Measurements from ENCODE around the gene ICAM5. TPM values are rescaled to one million over a fixed set of nuclear protein-coding genes. Genes with fewer than 3 reads are reported as not detected.

Gene ICAM5
- total and polyA plus RNA-seq, 4 experiments from 2014 or later: 0.20 to 0.36 TPM; not detected in 2

DNA sequence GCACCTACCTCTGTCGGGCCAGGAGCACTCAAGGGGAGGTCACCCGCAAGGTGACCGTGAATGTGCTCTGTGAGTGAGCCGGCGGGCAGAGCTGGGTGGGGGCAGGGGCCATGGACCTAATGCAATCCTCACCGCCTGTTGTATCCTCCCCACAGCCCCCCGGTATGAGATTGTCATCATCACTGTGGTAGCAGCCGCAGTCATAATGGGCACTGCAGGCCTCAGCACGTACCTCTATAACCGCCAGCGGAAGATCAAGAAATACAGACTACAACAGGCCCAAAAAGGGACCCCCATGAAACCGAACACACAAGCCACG lies 4.8 kb upstream of the ICAM5 start:
- ChIA-PET CTCF (ENCODE audit: partially characterized antibody) (interaction anchor here (1.5 kb wide), 1 partner anchor 14 kb away, joined by 7 read pairs; the partner anchor contains the start of gene ICAM1), POLR2A (ENCODE audit: partially characterized antibody) (interaction anchor here (2.1 kb wide), 1 partner anchor 14 kb away, joined by 8 read pairs; the partner anchor contains the start of gene ICAM1)
- no peak for DNase-seq
- peaks cover 24% of the 10 kb centered on the region for H3K36me3 ChIP-seq (ENCODE audit: insufficient read depth, low read length)
- H3K27ac ChIP-seq (ENCODE audit: low read depth, low read length): no peak overlapping the region
- Mint-ChIP-seq H3K27me3 (peaks cover 13% of the 10 kb centered on the region in 2 donors), H3K4me1 (peaks cover 17 to 49% (median 31%) of the 10 kb centered on the region in 4 donors), H3K36me3 (peaks cover 17 to 25% of the 10 kb centered on the region in 2 donors), H3K27ac (peak overlapping the region in 1 of 7 donors; percentile 74), H3K9me3 (no peaks in the 10 kb centered on the region), H3K4me3 (no peak overlapping the region)
- intact Hi-C loops (cut with micrococcal nuclease): no loop called here
- peaks cover 23% of the 10 kb centered on the region for H3K27me3 ChIP-seq (ENCODE audit: insufficient read depth, low read length)
- no peaks in the 10 kb centered on the region for H3K9me3 ChIP-seq (ENCODE audit: control insufficient read depth in 1 of 2, low read length in 2 of 2)
- H3K4me1 ChIP-seq (ENCODE audit: insufficient read depth, low read length): peaks cover 44% of the 10 kb centered on the region
- H3K4me3 ChIP-seq (ENCODE audit: low read length in 2 of 2): no peak overlapping the region

DNA sequence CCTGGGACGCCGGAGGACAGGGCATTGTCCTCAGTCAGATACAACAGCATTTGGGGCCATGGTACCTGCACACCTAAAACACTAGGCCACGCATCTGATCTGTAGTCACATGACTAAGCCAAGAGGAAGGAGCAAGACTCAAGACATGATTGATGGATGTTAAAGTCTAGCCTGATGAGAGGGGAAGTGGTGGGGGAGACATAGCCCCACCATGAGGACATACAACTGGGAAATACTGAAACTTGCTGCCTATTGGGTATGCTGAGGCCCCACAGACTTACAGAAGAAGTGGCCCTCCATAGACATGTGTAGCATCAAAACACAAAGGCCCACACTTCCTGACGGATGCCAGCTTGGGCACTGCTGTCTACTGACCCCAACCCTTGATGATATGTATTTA lies 4.4 kb upstream of the ICAM5 start:
- ChIA-PET POLR2A (ENCODE audit: partially characterized antibody) (interaction anchor here (2.5 to 9.3 kb wide), 2 partner anchors 10 to 15 kb away, joined by 10 to 111 read pairs; partner anchors contain the start of gene ICAM1), CTCF (ENCODE audit: partially characterized antibody) (interaction anchor here (1.5 to 3.0 kb wide), 2 partner anchors 14 to 103 kb away, joined by 7 to 10 read pairs; partner anchors contain the start of gene ICAM1)
- Mint-ChIP-seq H3K4me1 (peaks cover 21 to 51% (median 33%) of the 10 kb centered on the region in 4 donors), H3K4me3 (peak overlapping the region in 2 of 8 donors; percentile 32), H3K27me3 (peaks cover 15 to 17% of the 10 kb centered on the region in 2 donors), H3K9me3 (no peaks in the 10 kb centered on the region), H3K27ac (peak overlapping the region in 1 of 7 donors; percentile 74), H3K36me3 (peaks cover 16 to 23% of the 10 kb centered on the region in 2 donors)
- Histone ChIP-seq H3K27me3 (ENCODE audit: insufficient read depth, low read length) (peaks cover 27% of the 10 kb centered on the region), H3K4me3 (ENCODE audit: low read length in 2 of 2) (no peak overlapping the region), H3K9me3 (ENCODE audit: control insufficient read depth in 1 of 2, low read length in 2 of 2) (no peaks in the 10 kb centered on the region), H3K4me1 (ENCODE audit: insufficient read depth, low read length) (peaks cover 48% of the 10 kb centered on the region), H3K27ac (ENCODE audit: low read depth, low read length) (no peak overlapping the region), H3K36me3 (ENCODE audit: insufficient read depth, low read length) (peaks cover 24% of the 10 kb centered on the region)
- intact Hi-C loops (cut with micrococcal nuclease): no loop called here
- DNase-seq: no peak

DNA sequence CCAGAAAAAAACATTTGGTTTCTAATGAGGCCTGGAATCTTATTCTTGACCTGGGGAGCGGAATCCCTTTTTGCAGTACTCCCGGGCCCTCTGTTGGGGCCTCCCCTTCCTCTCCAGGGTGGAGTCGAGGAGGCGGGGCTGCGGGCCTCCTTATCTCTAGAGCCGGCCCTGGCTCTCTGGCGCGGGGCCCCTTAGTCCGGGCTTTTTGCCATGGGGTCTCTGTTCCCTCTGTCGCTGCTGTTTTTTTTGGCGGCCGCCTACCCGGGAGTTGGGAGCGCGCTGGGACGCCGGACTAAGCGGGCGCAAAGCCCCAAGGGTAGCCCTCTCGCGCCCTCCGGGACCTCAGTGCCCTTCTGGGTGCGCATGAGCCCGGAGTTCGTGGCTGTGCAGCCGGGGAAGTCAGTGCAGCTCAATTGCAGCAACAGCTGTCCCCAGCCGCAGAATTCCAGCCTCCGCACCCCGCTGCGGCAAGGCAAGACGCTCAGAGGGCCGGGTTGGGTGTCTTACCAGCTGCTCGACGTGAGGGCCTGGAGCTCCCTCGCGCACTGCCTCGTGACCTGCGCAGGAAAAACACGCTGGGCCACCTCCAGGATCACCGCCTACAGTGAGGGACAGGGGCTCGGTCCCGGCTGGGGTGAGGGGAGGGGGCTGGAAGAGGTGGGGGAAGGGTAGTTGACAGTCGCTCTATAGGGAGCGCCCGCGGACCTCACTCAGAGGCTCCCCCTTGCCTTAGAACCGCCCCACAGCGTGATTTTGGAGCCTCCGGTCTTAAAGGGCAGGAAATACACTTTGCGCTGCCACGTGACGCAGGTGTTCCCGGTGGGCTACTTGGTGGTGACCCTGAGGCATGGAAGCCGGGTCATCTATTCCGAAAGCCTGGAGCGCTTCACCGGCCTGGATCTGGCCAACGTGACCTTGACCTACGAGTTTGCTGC lies 2.7 kb upstream of the ICAM5 start, which contains the start of gene ICAM4:
ICAM4 (plus strand) TSS at position 153 of the 935 bp plus-strand sequence; CDS start at position 211, 58 bp downstream.
- Histone ChIP-seq H3K9me3 (ENCODE audit: control insufficient read depth in 1 of 2, low read length in 2 of 2) (no peaks in the 10 kb centered on the region), H3K27me3 (ENCODE audit: insufficient read depth, low read length) (peaks cover 43% of the 10 kb centered on the region), H3K4me3 (ENCODE audit: low read length in 2 of 2) (peak within 1 kb of the TSS in 1 of 2 donors; percentile 19), H3K4me1 (ENCODE audit: insufficient read depth, low read length) (peaks cover 65% of the 10 kb centered on the region), H3K36me3 (ENCODE audit: insufficient read depth, low read length) (peaks cover 24% of the 10 kb centered on the region), H3K27ac (ENCODE audit: low read depth, low read length) (no peak within 1 kb of the TSS)
- ChIA-PET CTCF (ENCODE audit: partially characterized antibody) (interaction anchor here (0.5 to 3.0 kb wide), 6 partner anchors 17 to 169 kb away, joined by 4 to 13 read pairs (median 4); partner anchors contain the start of gene ICAM1), POLR2A (ENCODE audit: partially characterized antibody) (interaction anchor here (0.5 to 9.3 kb wide), 7 partner anchors 9 to 445 kb away, joined by 3 to 111 read pairs (median 5); partner anchors contain the start of genes ICAM1 and TYK2)
- H3K27me3 Mint-ChIP-seq: peaks cover 24 to 29% of the 10 kb centered on the region in 2 donors
- H3K36me3 Mint-ChIP-seq: peaks cover 16 to 23% of the 10 kb centered on the region in 2 donors
- H3K9me3 Mint-ChIP-seq: peaks cover 0 to 2% (median 0%) of the 10 kb centered on the region in 8 donors
- peak within 1 kb of the TSS; percentile 43 to 82 (median 68) for H3K4me3 Mint-ChIP-seq
- intact Hi-C loops (cut with micrococcal nuclease): no loop called here
- peak in 2 of 5 donors; percentile 19 to 25 for DNase-seq
- peaks cover 29 to 68% (median 46%) of the 10 kb centered on the region in 4 donors for H3K4me1 Mint-ChIP-seq
- peak within 1 kb of the TSS in 5 of 7 donors; percentile 36 to 89 (median 60) for H3K27ac Mint-ChIP-seq

DNA sequence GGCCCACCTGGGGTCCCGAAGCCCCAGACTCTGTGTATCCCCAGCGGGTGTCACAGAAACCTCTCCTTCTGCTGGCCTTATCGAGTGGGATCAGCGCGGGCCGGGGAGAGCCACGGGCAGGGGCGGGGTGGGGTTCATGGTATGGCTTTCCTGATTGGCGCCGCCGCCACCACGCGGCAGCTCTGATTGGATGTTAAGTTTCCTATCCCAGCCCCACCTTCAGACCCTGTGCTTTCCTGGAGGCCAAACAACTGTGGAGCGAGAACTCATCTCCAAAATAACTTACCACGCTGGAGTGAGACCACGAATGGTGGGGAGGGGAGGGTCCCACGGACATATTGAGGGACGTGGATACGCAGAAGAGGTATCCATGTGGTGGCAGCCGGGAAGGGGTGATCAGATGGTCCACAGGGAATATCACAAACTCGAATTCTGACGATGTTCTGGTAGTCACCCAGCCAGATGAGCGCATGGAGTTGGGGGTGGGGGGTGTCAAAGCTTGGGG lies 1.0 kb upstream of the ICAM5 start:
- Mint-ChIP-seq H3K36me3 (peaks cover 16 to 18% of the 10 kb centered on the region in 2 donors), H3K4me3 (peak overlapping the region; percentile 72 to 89 (median 80)), H3K27me3 (peaks cover 37 to 42% of the 10 kb centered on the region in 2 donors), H3K27ac (peak overlapping the region in 5 of 7 donors; percentile 13 to 89 (median 65)), H3K4me1 (peaks cover 40 to 82% (median 59%) of the 10 kb centered on the region in 4 donors), H3K9me3 (peaks cover 0 to 8% (median 0%) of the 10 kb centered on the region in 8 donors)
- peaks cover 77% of the 10 kb centered on the region for H3K4me1 ChIP-seq (ENCODE audit: insufficient read depth, low read length)
- ChIA-PET POLR2A (ENCODE audit: partially characterized antibody) (interaction anchor here (1.0 to 9.3 kb wide), 11 partner anchors 8 to 124 kb away, joined by 3 to 111 read pairs (median 5); partner anchors contain the start of genes ICAM1 and TYK2), CTCF (ENCODE audit: partially characterized antibody) (interaction anchor here (0.9 to 3.2 kb wide), 7 partner anchors 18 to 167 kb away, joined by 3 to 20 read pairs (median 5); partner anchors contain the start of gene ICAM1)
- no peak overlapping the region for H3K27ac ChIP-seq (ENCODE audit: low read depth, low read length)
- H3K4me3 ChIP-seq (ENCODE audit: low read length in 2 of 2): peak overlapping the region; percentile 34 to 64
- peak in 2 of 5 donors; percentile 16 to 19 for DNase-seq
- H3K27me3 ChIP-seq (ENCODE audit: insufficient read depth, low read length): peaks cover 59% of the 10 kb centered on the region
- H3K9me3 ChIP-seq (ENCODE audit: control insufficient read depth in 1 of 2, low read length in 2 of 2): no peaks in the 10 kb centered on the region
- peaks cover 21% of the 10 kb centered on the region for H3K36me3 ChIP-seq (ENCODE audit: insufficient read depth, low read length)
- intact Hi-C loops (cut with micrococcal nuclease): loop anchor here (2.0 kb wide), 2 partner anchors 18 to 44 kb away; partner anchors contain the start of genes ICAM1 and RAVER1

DNA sequence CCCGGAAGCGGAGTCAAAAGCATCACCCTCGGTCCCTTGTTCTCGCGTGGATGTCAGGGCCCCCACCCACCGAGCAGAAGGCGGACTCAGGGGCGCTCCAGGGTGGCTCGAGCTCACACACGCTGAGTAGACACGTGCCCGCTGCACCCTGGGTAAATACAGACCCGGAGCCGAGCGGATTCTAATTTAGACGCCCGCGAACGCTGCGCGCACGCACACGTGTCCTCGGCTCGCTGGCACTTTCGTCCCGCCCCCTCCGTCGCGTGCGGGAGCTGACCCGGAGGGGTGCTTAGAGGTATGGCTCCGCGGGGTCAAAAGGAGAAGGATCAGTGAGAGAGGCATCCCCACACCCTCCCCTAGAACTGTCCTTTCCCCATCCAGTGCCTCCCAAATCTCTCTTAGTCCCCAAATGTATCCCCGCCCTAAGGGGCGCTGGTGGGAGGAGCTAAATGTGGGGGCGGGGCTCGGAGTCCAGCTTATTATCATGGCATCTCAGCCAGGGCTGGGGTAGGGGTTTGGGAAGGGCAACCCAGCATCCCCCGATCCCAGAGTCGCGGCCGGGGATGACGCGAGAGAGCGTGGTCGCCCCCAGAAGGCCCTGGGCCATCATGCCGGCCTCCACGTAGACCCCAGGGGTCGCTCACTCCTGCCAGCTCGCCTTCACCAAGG lies 451 bp upstream of the ICAM5 start:
- H3K27ac Mint-ChIP-seq: peak overlapping the region in 4 of 7 donors; percentile 65 to 89 (median 80)
- Histone ChIP-seq H3K9me3 (ENCODE audit: control insufficient read depth in 1 of 2, low read length in 2 of 2) (no peaks in the 10 kb centered on the region), H3K27me3 (ENCODE audit: insufficient read depth, low read length) (peaks cover 65% of the 10 kb centered on the region), H3K4me1 (ENCODE audit: insufficient read depth, low read length) (peaks cover 81% of the 10 kb centered on the region), H3K4me3 (ENCODE audit: low read length in 2 of 2) (peak overlapping the region; percentile 34 to 64), H3K27ac (ENCODE audit: low read depth, low read length) (no peak overlapping the region), H3K36me3 (ENCODE audit: insufficient read depth, low read length) (peaks cover 19% of the 10 kb centered on the region)
- peaks cover 0 to 8% (median 0%) of the 10 kb centered on the region in 8 donors for H3K9me3 Mint-ChIP-seq
- H3K36me3 Mint-ChIP-seq: peaks cover 14 to 16% of the 10 kb centered on the region in 2 donors
- intact Hi-C loops (cut with micrococcal nuclease): loop anchor here (2.0 kb wide), 2 partner anchors 18 to 44 kb away; partner anchors contain the start of genes ICAM1 and RAVER1
- ChIA-PET POLR2A (ENCODE audit: partially characterized antibody) (interaction anchor here (1.0 to 9.3 kb wide), 11 partner anchors 8 to 123 kb away, joined by 3 to 111 read pairs (median 5); partner anchors contain the start of genes ICAM1 and TYK2), CTCF (ENCODE audit: partially characterized antibody) (interaction anchor here (1.6 to 3.2 kb wide), 5 partner anchors 19 to 102 kb away, joined by 4 to 20 read pairs (median 6); partner anchors contain the start of gene ICAM1)
- DNase-seq: peak; percentile 56 to 81 (median 64)
- H3K4me1 Mint-ChIP-seq: peaks cover 40 to 82% (median 61%) of the 10 kb centered on the region in 4 donors
- peak overlapping the region; percentile 72 to 89 (median 80) for H3K4me3 Mint-ChIP-seq
- H3K27me3 Mint-ChIP-seq: peaks cover 39 to 42% of the 10 kb centered on the region in 2 donors

DNA sequence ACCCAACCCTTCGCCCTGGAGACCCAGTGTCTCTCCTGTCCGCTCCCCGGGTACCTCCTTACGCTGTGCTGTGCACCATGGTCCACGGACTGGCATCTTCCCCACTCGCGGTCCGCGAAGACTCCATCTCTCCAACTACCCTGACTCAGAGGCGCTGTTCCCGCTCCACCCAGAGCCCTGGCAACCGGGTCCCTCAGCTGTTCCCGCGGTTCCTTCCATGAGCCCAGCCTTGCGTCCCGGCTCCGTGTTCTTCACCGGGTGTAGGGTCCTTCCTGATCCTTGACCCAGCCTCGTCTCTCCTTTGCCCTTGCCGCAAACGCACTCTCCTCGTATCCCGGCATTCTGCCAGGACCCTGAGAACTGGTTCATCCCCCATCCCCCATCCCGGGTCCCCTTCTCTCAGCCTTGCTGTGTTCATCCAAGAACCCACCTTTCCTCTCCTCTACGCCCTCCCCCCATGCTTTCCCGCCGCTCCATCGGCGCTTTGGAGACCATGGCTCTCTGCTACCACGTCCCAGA lies 664 bp downstream of the ICAM5 start:
- Histone ChIP-seq H3K4me1 (ENCODE audit: insufficient read depth, low read length) (peaks cover 92% of the 10 kb centered on the region), H3K36me3 (ENCODE audit: insufficient read depth, low read length) (peaks cover 7% of the 10 kb centered on the region), H3K27ac (ENCODE audit: low read depth, low read length) (no peak overlapping the region), H3K9me3 (ENCODE audit: control insufficient read depth in 1 of 2, low read length in 2 of 2) (no peaks in the 10 kb centered on the region), H3K4me3 (ENCODE audit: low read length in 2 of 2) (peak overlapping the region; percentile 42 to 58), H3K27me3 (ENCODE audit: insufficient read depth, low read length) (peaks cover 71% of the 10 kb centered on the region)
- peaks cover 40 to 84% (median 64%) of the 10 kb centered on the region in 4 donors for H3K4me1 Mint-ChIP-seq
- CTCF ChIA-PET (ENCODE audit: partially characterized antibody): interaction anchor here (1.6 to 3.2 kb wide), 3 partner anchors 32 to 101 kb away, joined by 5 to 20 read pairs (median 6); no protein-coding TSS in a partner anchor
- H3K4me3 Mint-ChIP-seq: peak overlapping the region; percentile 76 to 89 (median 83)
- POLR2A ChIA-PET (ENCODE audit: partially characterized antibody): interaction anchor here (0.6 to 9.3 kb wide), 6 partner anchors 9 to 96 kb away, joined by 3 to 111 read pairs (median 6); partner anchors contain the start of genes ICAM1 and TYK2
- H3K27ac Mint-ChIP-seq: peak overlapping the region in 3 of 7 donors; percentile 64 to 89 (median 65)
- H3K27me3 Mint-ChIP-seq: peaks cover 40 to 43% of the 10 kb centered on the region in 2 donors
- intact Hi-C loops (cut with micrococcal nuclease): no loop called here
- DNase-seq: peak in 2 of 5 donors; percentile 19 to 23
- peaks cover 6 to 9% of the 10 kb centered on the region in 2 donors for H3K36me3 Mint-ChIP-seq
- H3K9me3 Mint-ChIP-seq: peaks cover 0 to 9% (median 0%) of the 10 kb centered on the region in 8 donors

Data from CD4-positive, alpha-beta memory T cell (primary cell).